C4-2B (cell line): Measurements from ENCODE around the gene LONRF2.

Source experiments
- ZFX ChIP-seq: fragments of 450-650 bp; IDR thresholded peaks from 2 replicates; pipeline ENCODE4 v1.6.1; 2017
- TF ChIP-seq, protein P1 (sequence below): fragments of 450-650 bp; conservative IDR thresholded peaks from 2 replicates; pipeline ENCODE4 v1.5.1; 2017; ENCODE audit warnings: mild to moderate bottlenecking

DNA sequence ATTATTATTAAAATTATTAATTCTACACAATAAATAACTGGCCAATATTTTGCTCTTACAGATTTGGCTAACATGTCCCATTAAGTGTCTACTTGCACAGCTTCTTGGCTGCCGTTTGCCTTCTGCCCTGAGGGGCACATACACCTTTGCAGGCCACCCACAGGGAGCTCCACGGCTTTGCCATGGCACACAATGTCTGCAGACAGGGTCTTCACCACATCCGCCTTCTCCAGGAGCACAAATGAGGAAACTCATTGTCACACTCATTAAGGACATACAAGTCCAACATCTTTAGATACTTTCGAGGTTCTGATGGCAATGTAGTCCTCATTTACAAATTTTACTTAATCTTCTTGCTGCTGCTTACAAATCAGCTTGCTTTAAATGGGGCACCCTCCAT, 45.6 kb downstream of the LONRF2 start:
- TF ChIP-seq, protein P1, sequence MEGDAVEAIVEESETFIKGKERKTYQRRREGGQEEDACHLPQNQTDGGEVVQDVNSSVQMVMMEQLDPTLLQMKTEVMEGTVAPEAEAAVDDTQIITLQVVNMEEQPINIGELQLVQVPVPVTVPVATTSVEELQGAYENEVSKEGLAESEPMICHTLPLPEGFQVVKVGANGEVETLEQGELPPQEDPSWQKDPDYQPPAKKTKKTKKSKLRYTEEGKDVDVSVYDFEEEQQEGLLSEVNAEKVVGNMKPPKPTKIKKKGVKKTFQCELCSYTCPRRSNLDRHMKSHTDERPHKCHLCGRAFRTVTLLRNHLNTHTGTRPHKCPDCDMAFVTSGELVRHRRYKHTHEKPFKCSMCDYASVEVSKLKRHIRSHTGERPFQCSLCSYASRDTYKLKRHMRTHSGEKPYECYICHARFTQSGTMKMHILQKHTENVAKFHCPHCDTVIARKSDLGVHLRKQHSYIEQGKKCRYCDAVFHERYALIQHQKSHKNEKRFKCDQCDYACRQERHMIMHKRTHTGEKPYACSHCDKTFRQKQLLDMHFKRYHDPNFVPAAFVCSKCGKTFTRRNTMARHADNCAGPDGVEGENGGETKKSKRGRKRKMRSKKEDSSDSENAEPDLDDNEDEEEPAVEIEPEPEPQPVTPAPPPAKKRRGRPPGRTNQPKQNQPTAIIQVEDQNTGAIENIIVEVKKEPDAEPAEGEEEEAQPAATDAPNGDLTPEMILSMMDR, result no peak
- no peak for TF ChIP-seq ZFX
